ENCODE data around the gene PROC. TPM values are rescaled to one million over a fixed set of nuclear protein-coding genes. Genes with fewer than 3 reads are reported as not detected.

The PROC gene
- total RNA-seq, 1 experiment from 2014 or later = 1.1 TPM

DNA sequence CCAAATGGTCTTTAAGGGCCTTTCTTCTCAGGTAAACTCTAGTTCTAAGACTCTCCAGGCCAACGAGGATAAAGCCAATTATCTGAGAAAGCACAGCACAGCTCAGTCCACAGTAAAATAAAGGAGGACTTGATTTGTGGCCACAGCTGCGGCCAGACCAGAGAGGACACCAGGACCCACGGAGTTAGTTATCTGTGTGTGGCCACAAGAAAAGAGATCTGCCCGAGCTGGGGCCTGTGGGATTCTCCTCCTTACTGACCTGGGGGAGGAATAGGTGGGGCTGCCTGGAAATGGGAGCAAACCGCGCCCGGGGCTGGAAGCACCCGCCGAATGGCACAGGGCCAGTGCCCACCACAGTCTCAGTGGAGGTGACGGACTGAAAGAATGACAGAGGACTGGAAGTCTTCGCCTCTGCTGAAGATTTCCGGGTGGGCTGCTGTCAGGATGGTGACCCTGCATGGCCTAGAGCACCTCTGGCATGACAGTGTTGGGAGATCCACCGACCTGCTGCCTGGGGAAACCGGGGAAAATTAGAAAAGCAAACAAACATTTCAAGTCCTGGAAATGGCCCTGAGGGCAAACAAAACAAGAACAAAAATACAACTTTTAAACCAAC lies 13.3 kb downstream of the PROC start:
- H3K4me3 ChIP-seq (ENCODE audit: low read depth in 2 of 2, low read length in 2 of 2) = no peak overlapping the region
- in situ Hi-C loops (cut with HindIII; ENCODE audit: low pct_unique_long_range_greater_than_20kb, low sequenced_read_pairs) (no loop called here), intact Hi-C loops (cut with micrococcal nuclease; ENCODE audit: unreplicated experiment) (no loop called here)
- no peak overlapping the region for H3K27ac ChIP-seq (ENCODE audit: low read length)
- BruUV-seq (replicated peaks) = no TSS peak
- no peaks in the 10 kb centered on the region for H3K9me3 ChIP-seq (ENCODE audit: control insufficient read depth, insufficient read depth, low read depth, low read length)
- H3K36me3 ChIP-seq (ENCODE audit: control insufficient read depth, insufficient read depth, low read length) = no peaks in the 10 kb centered on the region
- H3K4me1 ChIP-seq (ENCODE audit: control insufficient read depth, insufficient read depth, low read length) = no peaks in the 10 kb centered on the region
- DNase-seq (ENCODE audit: low read depth, low spot score) = no peak
- no peak for ATAC-seq
- no peaks in the 10 kb centered on the region for H3K27me3 ChIP-seq (ENCODE audit: control insufficient read depth, insufficient read depth, low read length)
- ChIA-PET CTCF (no interaction called here), POLR2A (no interaction called here)
- TF ChIP-seq, protein P1, sequence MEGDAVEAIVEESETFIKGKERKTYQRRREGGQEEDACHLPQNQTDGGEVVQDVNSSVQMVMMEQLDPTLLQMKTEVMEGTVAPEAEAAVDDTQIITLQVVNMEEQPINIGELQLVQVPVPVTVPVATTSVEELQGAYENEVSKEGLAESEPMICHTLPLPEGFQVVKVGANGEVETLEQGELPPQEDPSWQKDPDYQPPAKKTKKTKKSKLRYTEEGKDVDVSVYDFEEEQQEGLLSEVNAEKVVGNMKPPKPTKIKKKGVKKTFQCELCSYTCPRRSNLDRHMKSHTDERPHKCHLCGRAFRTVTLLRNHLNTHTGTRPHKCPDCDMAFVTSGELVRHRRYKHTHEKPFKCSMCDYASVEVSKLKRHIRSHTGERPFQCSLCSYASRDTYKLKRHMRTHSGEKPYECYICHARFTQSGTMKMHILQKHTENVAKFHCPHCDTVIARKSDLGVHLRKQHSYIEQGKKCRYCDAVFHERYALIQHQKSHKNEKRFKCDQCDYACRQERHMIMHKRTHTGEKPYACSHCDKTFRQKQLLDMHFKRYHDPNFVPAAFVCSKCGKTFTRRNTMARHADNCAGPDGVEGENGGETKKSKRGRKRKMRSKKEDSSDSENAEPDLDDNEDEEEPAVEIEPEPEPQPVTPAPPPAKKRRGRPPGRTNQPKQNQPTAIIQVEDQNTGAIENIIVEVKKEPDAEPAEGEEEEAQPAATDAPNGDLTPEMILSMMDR (IDR thresholded peaks at IDR 0.05) = no peak

DNA sequence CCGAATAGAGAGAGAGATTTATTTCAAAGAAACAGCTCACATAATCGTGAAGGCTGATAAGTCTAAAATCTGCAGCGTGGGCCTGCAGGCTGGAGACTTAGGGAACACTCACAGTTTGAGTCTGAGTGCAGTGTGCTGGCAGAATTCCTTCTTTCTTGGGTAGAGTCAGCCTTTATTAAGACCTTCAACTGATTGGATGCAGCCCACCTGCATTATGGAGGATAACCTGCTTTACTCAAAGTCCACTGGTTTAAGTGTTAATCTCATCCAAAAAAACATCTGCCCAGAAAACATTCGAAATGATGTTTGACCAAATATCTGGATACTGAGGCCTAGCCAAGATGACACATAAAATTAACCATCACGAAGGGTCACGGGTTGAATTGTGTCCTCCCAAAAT lies 16.3 kb downstream of the PROC start:
- BruUV-seq (replicated peaks) = no TSS peak
- DNase-seq (ENCODE audit: low read depth, low spot score) (no peak), ATAC-seq (no peak)
- H3K4me3 ChIP-seq (ENCODE audit: low read depth in 2 of 2, low read length in 2 of 2) = no peak overlapping the region
- POLR2A ChIA-PET = no interaction called here
- no peaks in the 10 kb centered on the region for H3K27me3 ChIP-seq (ENCODE audit: control insufficient read depth, insufficient read depth, low read length)
- H3K27ac ChIP-seq (ENCODE audit: low read length) = no peak overlapping the region
- no peak for TF ChIP-seq SIN3A (IDR thresholded peaks at IDR 0.05; ENCODE audit: borderline replicate concordance, insufficient read depth, low read depth, low read length)
- TF ChIP-seq, protein P2, sequence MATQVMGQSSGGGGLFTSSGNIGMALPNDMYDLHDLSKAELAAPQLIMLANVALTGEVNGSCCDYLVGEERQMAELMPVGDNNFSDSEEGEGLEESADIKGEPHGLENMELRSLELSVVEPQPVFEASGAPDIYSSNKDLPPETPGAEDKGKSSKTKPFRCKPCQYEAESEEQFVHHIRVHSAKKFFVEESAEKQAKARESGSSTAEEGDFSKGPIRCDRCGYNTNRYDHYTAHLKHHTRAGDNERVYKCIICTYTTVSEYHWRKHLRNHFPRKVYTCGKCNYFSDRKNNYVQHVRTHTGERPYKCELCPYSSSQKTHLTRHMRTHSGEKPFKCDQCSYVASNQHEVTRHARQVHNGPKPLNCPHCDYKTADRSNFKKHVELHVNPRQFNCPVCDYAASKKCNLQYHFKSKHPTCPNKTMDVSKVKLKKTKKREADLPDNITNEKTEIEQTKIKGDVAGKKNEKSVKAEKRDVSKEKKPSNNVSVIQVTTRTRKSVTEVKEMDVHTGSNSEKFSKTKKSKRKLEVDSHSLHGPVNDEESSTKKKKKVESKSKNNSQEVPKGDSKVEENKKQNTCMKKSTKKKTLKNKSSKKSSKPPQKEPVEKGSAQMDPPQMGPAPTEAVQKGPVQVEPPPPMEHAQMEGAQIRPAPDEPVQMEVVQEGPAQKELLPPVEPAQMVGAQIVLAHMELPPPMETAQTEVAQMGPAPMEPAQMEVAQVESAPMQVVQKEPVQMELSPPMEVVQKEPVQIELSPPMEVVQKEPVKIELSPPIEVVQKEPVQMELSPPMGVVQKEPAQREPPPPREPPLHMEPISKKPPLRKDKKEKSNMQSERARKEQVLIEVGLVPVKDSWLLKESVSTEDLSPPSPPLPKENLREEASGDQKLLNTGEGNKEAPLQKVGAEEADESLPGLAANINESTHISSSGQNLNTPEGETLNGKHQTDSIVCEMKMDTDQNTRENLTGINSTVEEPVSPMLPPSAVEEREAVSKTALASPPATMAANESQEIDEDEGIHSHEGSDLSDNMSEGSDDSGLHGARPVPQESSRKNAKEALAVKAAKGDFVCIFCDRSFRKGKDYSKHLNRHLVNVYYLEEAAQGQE (IDR thresholded peaks at IDR 0.05; ENCODE audit: insufficient read depth in 1 of 2, low read depth in 2 of 2, low read length in 1 of 2) = no peak
- no peak for TF ChIP-seq POLR2AphosphoS5 (IDR thresholded peaks at IDR 0.05; ENCODE audit: low read depth, low read length)
- TF ChIP-seq, protein P1 (IDR thresholded peaks at IDR 0.05) = no peak
- no peak for TF ChIP-seq TCF7L2 (IDR thresholded peaks at IDR 0.05; ENCODE audit: low read depth, low read length)
- CTCF ChIA-PET = no interaction called here
- H3K9me3 ChIP-seq (ENCODE audit: control insufficient read depth, insufficient read depth, low read depth, low read length) = no peaks in the 10 kb centered on the region
- intact Hi-C loops (cut with micrococcal nuclease; ENCODE audit: unreplicated experiment) = no loop called here
- in situ Hi-C loops (cut with HindIII; ENCODE audit: low pct_unique_long_range_greater_than_20kb, low sequenced_read_pairs) = no loop called here
- no peaks in the 10 kb centered on the region for H3K36me3 ChIP-seq (ENCODE audit: control insufficient read depth, insufficient read depth, low read length)
- no peaks in the 10 kb centered on the region for H3K4me1 ChIP-seq (ENCODE audit: control insufficient read depth, insufficient read depth, low read length)

All from Panc1 (cell line).